CD4-positive, alpha-beta T cell treated with Interleukin-2 at 100 ng/mL for 4 hours (primary cell): ENCODE measurements around the gene AGBL1.
A peak's percentile ranks its signal among the peaks of the same experiment; 100 is the strongest.

Experiments
- DNase-seq: peaks from one replicate; pipeline ENCODE4 v3.0.0-alpha.2; 2020; ENCODE audit warnings: low spot score

Gene AGBL1

GRCh38 chr15:86591158-86591557, 511.5 kb downstream of the AGBL1 start:
- DNase-seq = no peak

- DNase-seq = no peak
Measured at GRCh38 chr15:86591994-86592735, 512.5 kb downstream of the AGBL1 start.

- no peak for DNase-seq
Measured at GRCh38 chr15:86595741-86596140, 516.1 kb downstream of the AGBL1 start.

- no peak for DNase-seq
Measured at GRCh38 chr15:86603466-86603865, 523.8 kb downstream of the AGBL1 start.

GRCh38 chr15:86608461-86609205, 529.0 kb downstream of the AGBL1 start:
- no peak for DNase-seq

GRCh38 chr15:86609275-86609674, 529.6 kb downstream of the AGBL1 start:
- no peak for DNase-seq

GRCh38 chr15:86610038-86610437, 530.4 kb downstream of the AGBL1 start:
- DNase-seq = no peak

GRCh38 chr15:86611417-86612040, 531.9 kb downstream of the AGBL1 start:
- DNase-seq = peak; percentile 62

- DNase-seq = no peak
Measured at GRCh38 chr15:86615411-86615810, 535.7 kb downstream of the AGBL1 start.

- DNase-seq = peak; percentile 7
Measured at GRCh38 chr15:86615816-86616215, 536.1 kb downstream of the AGBL1 start.

GRCh38 chr15:86616771-86617170, 537.1 kb downstream of the AGBL1 start:
- DNase-seq = no peak

- no peak for DNase-seq
Measured at GRCh38 chr15:86620157-86620556, 540.5 kb downstream of the AGBL1 start.

GRCh38 chr15:86620641-86621349, 541.1 kb downstream of the AGBL1 start:
- DNase-seq = no peak

- DNase-seq = no peak
Measured at GRCh38 chr15:86623236-86623635, 543.6 kb downstream of the AGBL1 start.

- peak; percentile 69 for DNase-seq
Measured at GRCh38 chr15:86624261-86625036, 544.8 kb downstream of the AGBL1 start.

- DNase-seq = no peak
Measured at GRCh38 chr15:86629409-86630356, 550.0 kb downstream of the AGBL1 start.

GRCh38 chr15:86630946-86631345, 551.3 kb downstream of the AGBL1 start:
- no peak for DNase-seq

- no peak for DNase-seq
Measured at GRCh38 chr15:86634146-86634545, 554.5 kb downstream of the AGBL1 start.

GRCh38 chr15:86634992-86635638, 555.4 kb downstream of the AGBL1 start:
- no peak for DNase-seq

- DNase-seq = no peak
Measured at GRCh38 chr15:86644339-86644738, 564.7 kb downstream of the AGBL1 start.
